Erythroblast (primary cell): ENCODE data around the gene COMP.

Source experiments
- DNase-seq, 2 experiments: peaks; one replicate each; lab custom pipeline; 2025; lab: John Stamatoyannopoulos, UW
- GATA1 ChIP-seq: IDR thresholded peaks from 2 replicates; pipeline ENCODE4 v1.6.1; 2011; ENCODE audit warnings: low read depth, mild to moderate bottlenecking, control low read depth, low read length, moderate library complexity
- POLR2A ChIP-seq: IDR thresholded peaks from 2 replicates; pipeline ENCODE4 v1.6.1; 2011; ENCODE audit warnings: mild to moderate bottlenecking, low read length

Gene COMP

DNA sequence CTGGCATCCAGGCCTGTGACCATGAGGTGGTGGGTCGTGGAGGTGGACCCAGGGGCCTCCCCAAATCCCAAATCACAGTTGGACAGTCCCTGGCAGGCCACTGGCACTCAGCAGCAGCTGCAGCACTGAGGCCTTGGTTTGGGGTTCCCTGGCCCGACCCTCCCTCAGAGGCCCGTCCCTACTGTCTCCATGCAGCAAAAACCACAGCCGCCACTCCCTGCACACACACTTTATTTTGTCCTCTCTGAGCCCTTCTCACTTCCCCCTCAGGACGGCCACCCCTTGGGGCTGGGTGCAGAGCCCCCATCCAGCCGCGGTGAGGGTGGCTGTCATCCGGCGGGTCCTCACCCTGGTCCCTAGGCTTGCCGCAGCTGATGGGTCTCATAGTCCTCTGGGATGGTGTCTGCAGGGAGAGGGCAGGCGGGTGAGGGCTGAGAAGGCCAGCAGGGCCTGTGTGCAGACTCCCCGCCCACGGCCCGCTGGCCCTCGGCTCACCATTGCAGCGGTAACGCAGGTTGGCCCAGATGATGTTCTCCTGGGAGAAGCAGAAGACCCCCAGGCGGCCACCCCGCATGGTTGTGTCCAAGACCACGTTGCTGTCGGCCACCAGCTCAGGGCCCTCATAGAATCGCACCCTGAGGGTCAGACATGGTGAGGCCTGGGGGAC is 8.4 kb downstream of the COMP start:
- DNase-seq, result no peak
- TF ChIP-seq POLR2A, result no peak
- no peak for TF ChIP-seq GATA1

DNA sequence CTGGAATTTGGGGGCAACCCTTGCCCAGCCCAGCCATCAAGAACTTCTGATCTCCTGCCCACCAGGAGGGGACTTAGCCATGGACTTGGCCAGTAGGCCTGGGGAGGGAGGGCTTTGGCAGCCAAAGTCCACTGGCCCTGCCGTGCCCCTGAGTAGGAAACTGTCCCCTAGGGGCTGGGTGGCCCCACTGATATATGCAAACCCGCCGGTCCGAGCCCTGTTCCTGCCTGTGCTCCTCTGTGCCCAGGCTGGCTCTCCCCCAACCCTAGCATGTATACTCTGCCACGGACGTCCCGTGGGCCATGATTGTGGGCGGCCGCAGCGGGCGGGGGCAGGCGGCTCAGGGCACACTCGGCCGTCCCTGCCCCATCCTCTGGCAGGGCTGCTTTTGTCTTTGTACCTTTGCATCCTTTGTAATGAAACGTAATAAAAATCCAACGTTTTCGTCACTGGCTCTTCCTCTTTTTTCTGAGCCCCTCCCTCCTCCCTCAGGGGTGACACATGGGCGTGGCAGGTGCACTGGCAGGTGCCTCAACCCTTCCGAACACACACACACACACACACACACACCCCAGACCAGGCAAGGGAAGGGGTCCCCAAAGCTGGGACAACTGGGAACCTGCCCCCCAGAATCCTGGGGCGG is 9.1 kb downstream of the COMP start:
- no peak for DNase-seq

DNA sequence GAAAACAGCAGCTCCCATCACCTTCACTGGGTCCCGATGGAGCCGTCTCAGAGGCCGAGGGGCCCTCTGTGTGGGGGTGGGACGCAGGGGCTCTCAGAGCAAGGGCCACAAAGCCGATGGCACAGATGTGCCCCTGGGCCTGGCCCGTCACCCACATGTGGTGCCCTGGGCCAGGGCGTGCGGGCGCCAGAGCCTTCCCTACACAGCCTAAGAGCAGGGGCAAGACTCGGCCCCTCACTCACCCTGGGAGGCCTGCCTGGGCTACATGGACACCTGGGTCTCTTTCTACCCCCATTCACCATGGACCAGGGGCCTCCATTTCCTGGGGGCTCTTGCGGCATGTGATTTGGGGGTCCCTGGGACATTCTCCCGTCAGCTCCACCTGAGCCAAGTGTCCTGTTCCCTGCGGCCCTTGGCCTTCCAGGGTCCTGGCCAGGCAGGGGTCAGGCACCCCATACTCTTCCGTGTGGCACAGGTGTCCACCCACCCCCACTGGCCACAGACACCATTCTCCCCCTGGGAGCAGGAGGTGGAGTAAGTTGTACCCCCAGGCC is 10.0 kb downstream of the COMP start:
- no peak for TF ChIP-seq GATA1
- TF ChIP-seq POLR2A, result no peak
- no peak for DNase-seq

More for the DNA sequence above, 9.1 kb downstream of the COMP start:
- TF ChIP-seq GATA1 (no peak), POLR2A (no peak)

DNA sequence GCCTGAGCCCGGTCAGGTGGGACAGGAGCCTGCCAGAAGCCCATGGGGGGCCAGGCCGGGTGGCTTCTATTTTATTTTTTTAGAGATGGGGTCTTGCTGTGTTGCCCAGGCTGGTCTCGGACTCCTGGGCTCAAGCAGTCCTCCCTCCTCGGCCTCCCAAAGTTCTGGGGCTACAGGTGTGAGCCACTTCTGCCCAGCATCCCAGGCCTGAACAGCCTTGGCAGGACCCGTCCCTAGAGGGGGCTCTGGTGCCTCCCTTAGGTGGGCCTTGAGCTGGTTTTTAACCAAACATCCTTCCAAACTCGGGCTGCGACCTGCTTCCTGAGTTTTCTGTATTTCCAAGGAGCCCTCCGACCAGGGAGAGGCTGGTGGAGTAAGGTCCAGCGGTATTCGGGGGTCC is 10.5 kb downstream of the COMP start:
- no peak for DNase-seq
- no peak for TF ChIP-seq GATA1
- TF ChIP-seq POLR2A, result no peak

DNA sequence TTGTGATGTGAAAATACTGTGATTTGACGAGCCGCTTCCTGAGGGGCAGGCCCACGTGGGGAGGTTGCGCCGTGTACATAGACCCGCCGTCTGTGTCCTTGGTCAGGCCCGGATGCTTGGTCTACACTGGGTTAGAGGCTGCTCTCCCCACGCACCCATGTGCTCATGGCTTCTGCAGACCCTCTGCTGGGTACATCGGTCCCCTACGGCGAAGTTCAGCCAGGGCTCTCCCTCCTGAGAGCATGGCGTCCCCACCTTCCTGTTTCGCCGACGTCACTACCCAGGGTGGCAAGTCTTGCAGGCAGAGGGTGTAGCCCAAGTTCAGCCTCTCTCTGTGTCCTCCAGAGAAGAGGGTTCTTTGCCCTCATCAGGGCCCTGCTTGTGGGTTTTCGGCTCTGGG is 11.0 kb downstream of the COMP start:
- peak in 1 of 2 experiments; percentile 14 for DNase-seq
- TF ChIP-seq GATA1 (no peak), POLR2A (no peak)

DNA sequence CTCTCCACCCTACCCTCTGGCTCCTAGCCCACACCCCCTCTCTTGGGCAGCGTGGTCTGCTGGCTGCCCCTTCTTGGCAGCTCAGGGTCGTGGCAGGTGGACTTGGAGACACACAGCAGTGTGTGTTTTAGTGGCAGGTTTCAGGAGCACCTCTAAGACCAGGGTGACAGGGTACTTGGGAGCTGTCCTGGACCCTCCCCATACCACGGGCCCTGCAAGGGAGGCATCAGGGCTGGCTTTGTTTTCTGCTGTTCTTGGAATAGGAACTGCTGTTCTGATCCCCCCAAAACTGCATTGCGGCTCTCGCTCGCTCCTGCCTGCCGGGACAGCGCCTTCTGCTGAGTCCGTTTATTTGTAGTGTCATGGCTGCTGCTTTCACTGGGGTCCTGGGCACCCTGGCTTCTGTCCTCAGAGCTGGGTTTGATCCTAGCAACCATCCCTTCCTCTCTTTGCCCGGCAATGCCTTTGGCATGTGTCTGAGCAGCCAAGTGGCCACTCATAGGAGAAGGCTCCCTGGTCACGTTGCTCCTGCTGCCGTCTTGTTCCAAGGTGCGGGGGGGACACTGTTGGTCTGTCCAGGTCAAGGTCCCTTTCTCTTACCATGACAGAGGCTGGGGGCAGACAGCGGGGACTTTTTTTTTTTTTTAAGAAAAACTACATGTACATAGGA is 12.1 kb downstream of the COMP start:
- DNase-seq, result no peak
- TF ChIP-seq GATA1, result no peak
- no peak for TF ChIP-seq POLR2A

DNA sequence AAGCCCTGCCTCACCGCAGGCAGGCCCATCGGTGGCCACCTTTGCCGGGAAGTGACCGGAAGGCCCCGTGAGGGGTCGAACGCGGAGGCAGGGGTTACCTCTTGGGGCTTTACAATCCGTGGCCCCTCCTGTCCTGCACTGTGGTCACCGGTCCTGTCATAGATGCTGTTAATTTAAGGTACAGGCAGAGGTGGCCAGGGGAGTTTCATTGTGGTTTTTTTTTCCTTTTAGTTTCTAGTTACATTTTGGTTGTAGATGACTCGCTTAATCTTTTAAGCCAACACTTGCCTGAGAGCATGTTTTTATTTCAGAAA is 13.1 kb downstream of the COMP start:
- TF ChIP-seq GATA1 (no peak), POLR2A (no peak)
- no peak for DNase-seq

DNA sequence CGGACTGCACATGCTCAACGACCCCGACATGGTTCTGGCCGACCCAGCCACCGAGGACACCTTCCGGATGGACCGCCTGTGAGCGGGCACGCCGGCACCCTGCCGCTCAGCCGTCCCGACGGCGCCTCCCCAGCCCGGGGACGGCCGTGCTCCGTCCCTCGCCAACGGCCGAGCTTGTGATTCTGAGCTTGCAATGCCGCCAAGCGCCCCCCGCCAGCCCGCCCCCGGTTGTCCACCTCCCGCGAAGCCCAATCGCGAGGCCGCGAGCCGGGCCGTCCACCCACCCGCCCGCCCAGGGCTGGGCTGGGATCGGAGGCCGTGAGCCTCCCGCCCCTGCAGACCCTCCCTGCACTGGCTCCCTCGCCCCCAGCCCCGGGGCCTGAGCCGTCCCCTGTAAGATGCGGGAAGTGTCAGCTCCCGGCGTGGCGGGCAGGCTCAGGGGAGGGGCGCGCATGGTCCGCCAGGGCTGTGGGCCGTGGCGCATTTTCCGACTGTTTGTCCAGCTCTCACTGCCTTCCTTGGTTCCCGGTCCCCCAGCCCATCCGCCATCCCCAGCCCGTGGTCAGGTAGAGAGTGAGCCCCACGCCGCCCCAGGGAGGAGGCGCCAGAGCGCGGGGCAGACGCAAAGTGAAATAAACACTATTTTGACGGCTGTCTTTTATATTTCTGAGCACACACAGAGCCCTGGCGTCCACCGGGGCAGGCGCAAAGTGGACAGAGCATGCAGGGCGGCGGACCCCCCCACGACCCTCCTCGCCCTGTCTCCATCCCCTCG is 13.6 kb downstream of the COMP start:
- DNase-seq, result no peak
- TF ChIP-seq GATA1 (no peak), POLR2A (no peak)

DNA sequence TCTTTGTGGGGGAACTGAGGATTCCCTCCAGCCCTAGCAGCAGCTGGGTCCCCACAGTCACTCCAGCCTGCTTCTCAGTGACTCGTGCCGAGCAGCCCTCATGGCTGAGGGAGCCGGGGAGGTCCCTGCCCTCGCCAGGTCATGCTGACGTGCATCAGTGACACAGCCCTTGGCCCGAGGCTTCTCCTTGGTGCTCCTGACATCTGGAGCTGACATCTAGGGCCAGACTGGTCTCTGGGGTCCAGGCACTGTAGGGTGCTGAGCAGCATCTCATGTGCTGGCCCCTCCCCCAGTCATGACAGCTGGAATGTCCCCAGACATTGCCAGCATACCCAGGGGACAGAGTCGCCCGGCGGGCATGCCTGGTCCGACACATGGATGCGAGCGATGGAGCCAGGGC is 14.4 kb downstream of the COMP start:
- peak in 1 of 2 experiments; percentile 48 for DNase-seq
- TF ChIP-seq GATA1 (no peak), POLR2A (no peak)

DNA sequence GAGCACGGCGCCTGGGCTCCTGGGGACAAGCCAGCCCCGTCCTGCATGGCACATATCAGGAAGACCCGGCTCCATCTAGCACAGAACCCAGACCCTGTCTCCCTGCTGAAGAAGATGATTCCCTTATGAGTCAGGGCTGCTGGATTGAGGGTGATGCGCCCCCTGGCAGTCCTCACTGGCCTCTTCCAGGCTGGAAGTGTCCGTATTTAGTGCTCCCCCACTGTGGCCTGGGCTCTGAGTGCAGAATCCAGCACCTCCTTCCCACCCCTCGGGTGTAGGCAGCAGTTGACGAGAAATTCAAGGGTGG is 14.9 kb downstream of the COMP start:
- TF ChIP-seq GATA1, result no peak
- no peak for TF ChIP-seq POLR2A
- peak in 1 of 2 experiments; percentile 22 for DNase-seq

DNA sequence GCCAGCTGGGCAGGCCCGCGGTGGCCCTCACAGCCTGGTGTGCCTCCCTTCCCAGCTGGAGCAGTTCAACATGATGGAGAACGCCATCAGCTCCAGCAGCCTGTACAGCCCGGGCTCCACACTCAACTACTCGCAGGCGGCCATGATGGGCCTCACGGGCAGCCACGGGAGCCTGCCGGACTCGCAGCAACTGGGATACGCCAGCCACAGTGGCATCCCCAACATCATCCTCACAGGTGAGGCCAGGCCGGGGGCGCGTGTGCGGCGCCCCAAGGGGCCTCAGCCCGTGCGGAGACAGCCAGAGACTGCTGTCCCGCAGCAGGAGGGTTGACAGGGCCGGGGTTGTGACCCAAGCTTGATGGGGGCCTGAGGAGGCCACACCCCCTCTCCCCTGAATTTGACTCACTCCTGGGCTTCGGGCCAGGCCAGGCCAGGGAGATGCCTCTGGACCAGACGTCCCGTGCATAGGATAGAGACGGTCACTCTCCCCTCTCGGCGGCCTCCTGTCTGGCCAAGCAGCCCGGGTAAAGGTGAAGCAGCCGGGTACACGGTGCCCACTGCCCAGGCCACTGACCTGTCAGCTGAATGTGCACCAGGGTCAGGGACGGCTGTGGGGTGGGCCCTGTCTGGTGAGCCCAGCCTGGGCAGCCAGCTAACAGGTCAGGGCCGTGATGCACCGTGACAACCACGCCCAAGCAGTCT is 15.4 kb downstream of the COMP start:
- no peak for DNase-seq
- TF ChIP-seq GATA1 (no peak), POLR2A (no peak)

DNA sequence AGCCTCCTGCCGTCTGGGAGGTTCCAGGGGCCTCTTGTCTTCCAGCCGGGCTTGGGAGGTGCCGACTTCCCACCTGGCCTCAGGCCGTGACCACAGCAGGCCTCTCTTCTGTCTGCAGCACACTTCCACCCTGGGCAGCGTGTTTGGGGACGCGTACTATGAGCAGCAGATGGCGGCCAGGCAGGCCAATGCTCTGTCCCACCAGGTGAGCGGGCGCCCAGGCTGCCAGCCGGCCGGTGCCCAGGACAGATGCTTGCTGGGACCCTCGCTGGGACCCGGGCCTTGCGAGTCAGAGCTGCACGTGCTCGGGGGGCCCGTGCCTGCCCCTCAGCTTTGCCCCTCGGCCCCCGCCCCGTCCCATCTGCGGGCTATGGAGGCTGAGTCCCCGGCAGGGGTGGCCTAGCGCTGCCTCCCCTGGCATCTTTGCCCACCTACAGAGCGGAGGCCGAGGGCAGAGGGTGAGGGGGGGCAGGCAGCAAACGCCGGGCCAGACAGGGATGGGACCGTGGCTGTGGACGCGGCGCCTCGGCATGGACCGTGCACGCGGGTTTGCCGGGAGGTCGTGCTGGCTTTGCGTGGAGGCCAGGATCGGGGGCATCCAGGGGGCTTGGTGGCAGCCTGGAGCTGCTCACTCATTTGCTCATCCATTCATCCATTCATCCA is 16.2 kb downstream of the COMP start:
- no peak for TF ChIP-seq GATA1
- no peak for TF ChIP-seq POLR2A
- no peak for DNase-seq

DNA sequence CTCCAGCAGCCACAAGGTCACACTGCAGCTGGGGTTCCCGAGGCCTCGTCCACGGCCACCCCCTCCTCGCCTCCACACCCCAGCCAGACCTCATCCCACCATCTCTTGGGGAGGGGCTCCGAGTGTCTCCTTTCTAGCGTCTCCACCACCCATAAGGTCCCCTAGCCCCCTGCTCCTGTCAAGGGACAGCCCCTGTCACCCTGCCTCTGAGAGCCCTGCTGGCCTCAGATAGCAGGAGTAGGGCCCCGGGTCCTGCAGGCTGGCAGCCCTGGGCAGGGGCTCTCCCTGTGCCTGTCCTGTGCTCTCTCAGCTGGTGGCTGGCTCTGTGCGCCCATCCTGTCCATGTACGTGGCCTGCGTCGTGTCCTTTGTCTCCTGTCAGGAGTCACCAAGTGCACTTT is 17.0 kb downstream of the COMP start:
- DNase-seq, result no peak
- TF ChIP-seq POLR2A, result no peak
- TF ChIP-seq GATA1, result no peak
